Left lung (tissue), 14 donors: Measurements from ENCODE around the gene PARP15. TPM values are rescaled to one million over a fixed set of nuclear protein-coding genes. Genes with fewer than 3 reads are reported as not detected.

Experiments used
- ATAC-seq: fragments of 200-7000 bp; cut with Tn5 transposase; one replicate; pipeline ENCODE4 v1.9.1; 2020; ENCODE audit warnings: moderate library complexity
- DNase-seq, 4 donors: peaks; one replicate each; pipeline ENCODE4 v3.0.0-alpha.2; 2013 to 2020
- H3K27ac ChIP-seq, 2 donors: fragments of 200-600 bp; sonication (generic) in 1 of 2; one replicate each; pipeline versions ENCODE4 v1.5.0 to v1.8.0; 2020 to 2021
- H3K27me3 ChIP-seq, 2 donors: fragments of 200-600 bp; sonication (generic) in 1 of 2; one replicate each; pipeline versions ENCODE4 v1.5.0 to v1.8.0; 2020 to 2021
- H3K36me3 ChIP-seq, 2 donors: fragments of 200-600 bp; sonication (generic) in 1 of 2; one replicate each; pipeline versions ENCODE4 v1.5.0 to v1.8.0; 2020 to 2021
- H3K4me1 ChIP-seq, 2 donors: fragments of 200-600 bp; one replicate each; pipeline ENCODE4 v1.8.0; 2021
- H3K4me3 ChIP-seq, 2 donors: fragments of 200-600 bp; sonication (generic) in 1 of 2; one replicate each; pipeline versions ENCODE4 v1.5.0 to v1.8.0; 2020 to 2021; ENCODE audit warnings: mild to moderate bottlenecking in 1 of 2
- H3K9me3 ChIP-seq, 2 donors: fragments of 200-600 bp; sonication (generic) in 1 of 2; one replicate each; pipeline versions ENCODE4 v1.5.0 to v1.8.0; 2020 to 2021
- CTCF ChIP-seq, 2 donors: fragments of 200-600 bp; sonication (generic) in 1 of 2; IDR thresholded peaks; one replicate each; pipeline versions ENCODE4 v1.5.0 to v1.8.0; 2021; ENCODE audit warnings: antibody characterized with exemption in 2 of 2
- intact Hi-C, 2 donors: fragments of 100-400 bp; cut with DNase I; formaldehyde crosslinking; loops; one replicate each; pipeline versions ENCODE4 v1.11.2 to v1.14.2; 2022
- long read RNA-seq, 12 donors: library from polyadenylated mRNA in 2 of 12; unstranded in 2 of 12; transcript quantifications; one replicate each; pipeline ENCODE4 v2.0.0 and lab custom pipeline, GENCODE V29; 2019 to 2026
- polyA plus RNA-seq, 6 donors: library from polyadenylated mRNA; unstranded; fragments of 120-200 nt; gene quantifications; one replicate each; pipeline ENCODE4 v1.2.1, GENCODE V29; 2013; ENCODE audit not compliant: insufficient read length in 6 of 6
- total RNA-seq, 2 donors: library from RNA; stranded (reverse); fragmentation: NEBNext Ultra II Directional; extraction: Animal tissue kit (Norgen Biotek cat#: 25700); gene quantifications; one replicate each; pipeline ENCODE4 v1.2.1, GENCODE V29; 2021
- donor health status: DM: no; HTN: yes; CAD: no.
- donor health status: DM: no; HTN: no; CAD: no.

The PARP15 gene
- total RNA-seq (1 to 10 TPM; 3.1 to 5.8 TPM), polyA plus RNA-seq (1 to 10 TPM in 2 of 6 donors, under 1 TPM in 4; 0.51 to 1.2 (median 0.92) TPM)
- long read RNA-seq, donor 1 = 0 reads
- long read RNA-seq, donor 2 = 0 reads
- long read RNA-seq, donor 3 = 0 reads
- long read RNA-seq, donor 4 = 0 reads
- long read RNA-seq, donor 5 = 0 reads
- long read RNA-seq, donor 6 = 0 reads
- long read RNA-seq, donor 7 = 0 reads
- long read RNA-seq, donor 8 = 0 reads
- long read RNA-seq, donor 9 = 0 reads
- long read RNA-seq, donor 10 = 0 reads
- long read RNA-seq, donor 11 = 0 reads
- long read RNA-seq, donor 12 = 0 reads

- peak in 2 of 4 donors; percentile 44 to 82 for DNase-seq
- intact Hi-C loops = no loop called here
Measured at GRCh38 chr3:122577409-122578031, at the start of gene PARP15. PARP15 (plus strand) TSS chr3:122577650; CDS start chr3:122577668, 18 bp downstream.

GRCh38 chr3:122530164-122530563, 47.3 kb upstream of the PARP15 start:
- DNase-seq = no peak
- intact Hi-C loops = no loop called here

More at GRCh38 chr3:122577409-122578031, at the start of gene PARP15:
- H3K27me3 ChIP-seq = peaks cover 0 to 6% of the 10 kb centered on the region in 2 donors
- peaks cover 6 to 29% of the 10 kb centered on the region in 2 donors for H3K4me1 ChIP-seq
- peaks cover 0 to 23% of the 10 kb centered on the region in 2 donors for H3K36me3 ChIP-seq
- peak; percentile 59 for ATAC-seq
- TF ChIP-seq CTCF (IDR thresholded peaks at IDR 0.05) = no peak
- peak within 1 kb of the TSS in 1 of 2 donors; percentile 72 for H3K27ac ChIP-seq
- peak within 1 kb of the TSS; percentile 32 to 50 for H3K4me3 ChIP-seq
- peaks cover 3 to 10% of the 10 kb centered on the region in 2 donors for H3K9me3 ChIP-seq

GRCh38 chr3:122533480-122533879, 44.0 kb upstream of the PARP15 start:
- peaks cover 0 to 3% of the 10 kb centered on the region in 2 donors for H3K4me1 ChIP-seq
- DNase-seq = no peak
- H3K4me3 ChIP-seq = no peak overlapping the region
- intact Hi-C loops = no loop called here
- TF ChIP-seq CTCF (IDR thresholded peaks at IDR 0.05) = no peak
- no peaks in the 10 kb centered on the region for H3K27me3 ChIP-seq
- ATAC-seq = no peak
- H3K36me3 ChIP-seq = peaks cover 0 to 100% of the 10 kb centered on the region in 2 donors
- H3K27ac ChIP-seq = no peak overlapping the region
- H3K9me3 ChIP-seq = no peaks in the 10 kb centered on the region

More at GRCh38 chr3:122530164-122530563, 47.3 kb upstream of the PARP15 start:
- no peaks in the 10 kb centered on the region for H3K9me3 ChIP-seq
- no peak for TF ChIP-seq CTCF (IDR thresholded peaks at IDR 0.05)
- H3K4me3 ChIP-seq = no peak overlapping the region
- peaks cover 0 to 3% of the 10 kb centered on the region in 2 donors for H3K4me1 ChIP-seq
- no peak for ATAC-seq
- no peaks in the 10 kb centered on the region for H3K27me3 ChIP-seq
- H3K36me3 ChIP-seq = peaks cover 0 to 86% of the 10 kb centered on the region in 2 donors
- H3K27ac ChIP-seq = no peak overlapping the region

- no peaks in the 10 kb centered on the region for H3K27me3 ChIP-seq
- H3K27ac ChIP-seq = no peak overlapping the region
- intact Hi-C loops = no loop called here
- H3K4me3 ChIP-seq = no peak overlapping the region
- ATAC-seq (peak; percentile 74), DNase-seq (no peak)
- TF ChIP-seq CTCF (IDR thresholded peaks at IDR 0.05) = no peak
- peaks cover 0 to 99% of the 10 kb centered on the region in 2 donors for H3K36me3 ChIP-seq
- peaks cover 0 to 7% of the 10 kb centered on the region in 2 donors for H3K4me1 ChIP-seq
- H3K9me3 ChIP-seq = no peaks in the 10 kb centered on the region
Measured at GRCh38 chr3:122533931-122534334, 43.5 kb upstream of the PARP15 start.

GRCh38 chr3:122535964-122536631, 41.4 kb upstream of the PARP15 start:
- no peak for TF ChIP-seq CTCF (IDR thresholded peaks at IDR 0.05)
- Histone ChIP-seq H3K4me3 (no peak overlapping the region), H3K4me1 (peaks cover 0 to 16% of the 10 kb centered on the region in 2 donors), H3K9me3 (no peaks in the 10 kb centered on the region), H3K36me3 (peaks cover 6 to 99% of the 10 kb centered on the region in 2 donors), H3K27ac (no peak overlapping the region), H3K27me3 (no peaks in the 10 kb centered on the region)
- ATAC-seq = no peak
- DNase-seq = no peak
- intact Hi-C loops = no loop called here
